Endometrial microvascular endothelial cells (primary cell): ENCODE results near the gene CEP290. TPM values are rescaled to one million over a fixed set of nuclear protein-coding genes. Genes with fewer than 3 reads are reported as not detected.

Experiments used
- total RNA-seq: library from RNA; depleted of rRNA; stranded (reverse); fragments of >200 nt; gene quantifications from one replicate; pipeline ENCODE4 v1.2.3, GENCODE V29; 2015; ENCODE audit errors: inconsistent ontology term

CEP290 gene
- total RNA-seq, 1 donor from 2014 or later, result 6.7 TPM

Other genes with a start within 250 kb of the CEP290 start
- gene C12orf50, start 112.7 kb downstream of the CEP290 start, total RNA-seq, result not detected
- 67.6 TPM for gene TMTC3, start 219 bp upstream of the CEP290 start, total RNA-seq